ENCODE data around the gene TOPAZ1.
A peak's percentile ranks its signal among the peaks of the same experiment; 100 is the strongest.

Gene TOPAZ1

GRCh38 chr3:44242721-44243120 lies 1.0 kb downstream of the TOPAZ1 start:
- DNase-seq (ENCODE audit: low read depth in 3 of 3), result no peak

DNA sequence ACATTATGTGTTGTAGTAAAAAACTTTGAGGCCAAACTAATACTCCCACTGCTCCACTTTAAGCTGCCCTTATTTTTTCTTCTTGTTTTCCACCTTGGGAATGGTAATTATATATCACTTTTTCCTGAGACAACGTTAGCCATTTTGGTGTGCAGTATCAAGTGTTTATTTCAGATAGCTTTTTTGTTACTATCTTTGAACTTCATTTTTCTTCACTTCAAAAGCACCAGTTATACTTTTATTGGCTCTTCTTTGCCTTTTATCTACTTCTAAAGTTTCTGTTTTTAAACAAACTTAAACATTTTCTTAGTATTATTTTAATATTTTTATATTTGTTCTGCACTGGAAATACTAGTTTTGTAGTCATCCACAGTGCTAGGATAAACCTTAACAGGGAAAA lies 6.5 kb downstream of the TOPAZ1 start:
- no peak for DNase-seq (ENCODE audit: low read depth in 3 of 3)

DNA sequence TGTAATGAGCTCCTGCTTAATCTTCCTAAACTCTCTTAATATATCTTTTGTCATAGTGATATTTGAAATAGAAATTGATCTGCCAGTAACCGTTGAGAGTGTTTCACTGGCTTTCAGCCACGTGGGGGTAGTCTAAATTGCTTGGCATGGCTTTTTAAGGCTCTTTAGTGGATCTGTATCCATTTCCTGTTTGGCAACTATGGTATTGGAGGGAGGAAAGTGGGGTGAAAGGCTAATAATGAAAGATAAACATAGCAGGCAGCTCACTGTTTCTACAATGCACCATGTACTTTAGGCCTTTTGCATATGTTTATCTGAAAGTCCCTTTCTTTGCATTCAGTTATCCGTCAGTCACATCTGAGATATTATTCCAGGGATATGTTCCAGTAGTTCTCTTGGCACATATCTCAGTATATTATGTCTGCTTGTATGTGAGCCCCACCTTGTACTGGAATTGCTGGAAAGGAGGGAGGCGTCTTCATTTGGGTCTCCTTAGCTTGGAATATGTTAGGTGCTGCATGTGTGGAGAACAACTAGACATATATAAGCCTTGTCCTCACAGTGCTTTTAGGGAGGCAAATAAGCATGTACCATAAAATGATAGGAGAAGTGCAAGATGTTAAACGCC lies 10.8 kb downstream of the TOPAZ1 start:
- no peak for DNase-seq (ENCODE audit: low read depth in 3 of 3)

GRCh38 chr3:44259404-44259803 lies 17.7 kb downstream of the TOPAZ1 start:
- no peak for DNase-seq (ENCODE audit: low read depth in 3 of 3)

DNA sequence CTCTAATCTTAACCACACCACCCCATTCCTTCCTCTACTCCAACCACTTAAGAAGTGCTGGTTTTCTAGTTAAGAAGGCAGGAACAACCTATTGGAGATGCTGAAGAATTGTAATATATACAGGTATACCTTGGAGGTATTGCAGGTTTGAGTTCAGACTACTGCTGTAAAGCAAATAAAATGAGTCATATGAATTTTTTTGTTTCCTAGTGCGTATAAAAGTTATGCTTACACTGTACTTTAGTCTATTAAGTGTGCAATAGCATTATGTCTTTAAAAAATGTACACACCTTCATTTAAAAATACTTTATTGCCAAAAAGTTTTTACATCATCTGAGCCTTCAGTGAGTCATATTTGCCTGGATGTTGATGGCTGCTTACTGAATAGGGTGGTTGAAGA lies 22.5 kb downstream of the TOPAZ1 start:
- no peak for DNase-seq (ENCODE audit: low read depth in 3 of 3)

DNA sequence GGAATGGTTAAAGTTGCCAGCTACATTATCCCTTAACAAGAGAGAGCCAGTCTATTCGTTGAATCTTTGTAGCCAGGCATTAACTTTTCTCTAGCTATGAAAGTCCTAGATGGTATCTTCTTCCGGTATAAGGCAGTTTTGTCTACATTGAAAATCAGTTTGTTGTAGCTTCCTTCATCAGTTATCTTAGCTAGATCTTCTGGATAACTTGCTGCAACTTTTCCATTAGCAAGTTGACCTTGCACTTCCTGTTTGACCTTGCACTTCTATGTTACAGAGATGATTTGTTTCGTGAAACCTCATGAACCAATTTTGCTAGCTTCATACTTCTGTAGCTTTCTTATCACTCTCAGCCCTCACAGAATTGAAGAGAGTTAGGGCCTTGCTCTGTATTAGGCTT lies 24.1 kb downstream of the TOPAZ1 start:
- DNase-seq (ENCODE audit: low read depth in 3 of 3), result no peak

GRCh38 chr3:44272191-44272590 lies 30.5 kb downstream of the TOPAZ1 start:
- no peak for DNase-seq (ENCODE audit: low read depth in 3 of 3)

- no peak for DNase-seq (ENCODE audit: low read depth in 3 of 3)
Observed at GRCh38 chr3:44277925-44278324, 36.2 kb downstream of the TOPAZ1 start.

DNA sequence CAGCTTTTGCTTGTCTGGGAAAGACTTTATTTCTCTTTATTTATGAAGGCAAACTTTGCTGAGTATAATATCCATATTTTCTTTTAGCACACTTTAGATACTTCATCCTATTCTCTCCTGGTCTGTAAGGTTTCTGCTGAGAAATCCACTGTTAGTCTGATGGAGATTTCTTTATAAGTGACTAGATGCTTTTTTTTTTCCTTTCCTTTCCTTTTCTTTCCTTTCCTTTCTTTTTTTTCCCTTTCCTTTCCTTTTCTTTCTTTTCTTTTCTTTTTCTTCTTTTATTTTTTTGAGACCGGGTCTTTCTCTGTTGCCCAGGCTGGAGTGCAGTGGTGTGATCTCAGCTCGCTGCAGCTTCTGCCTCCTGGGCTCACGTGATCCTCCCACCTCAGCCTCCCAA lies 38.4 kb downstream of the TOPAZ1 start:
- DNase-seq (ENCODE audit: low read depth in 3 of 3), result no peak

- no peak for DNase-seq (ENCODE audit: low read depth in 3 of 3)
Observed at GRCh38 chr3:44280631-44281030, 38.9 kb downstream of the TOPAZ1 start.

DNA sequence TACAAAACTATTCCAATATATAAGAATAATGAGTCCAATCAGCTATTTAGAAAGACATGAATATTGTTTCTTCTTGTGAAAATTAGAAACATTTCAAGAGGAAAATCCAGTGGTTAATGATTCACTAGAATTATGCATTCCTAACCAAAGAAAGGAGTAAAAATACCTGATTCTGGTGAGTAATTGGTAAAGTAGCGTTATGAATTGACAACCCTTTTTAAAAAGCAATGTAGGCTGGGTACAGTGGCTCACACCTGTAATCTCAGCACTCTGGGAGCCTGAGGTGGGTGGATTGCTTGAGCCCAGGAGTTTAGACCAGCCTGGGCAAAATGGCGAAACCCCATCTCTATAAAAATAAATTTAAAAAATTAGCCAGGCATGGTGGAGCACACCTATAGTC lies 43.3 kb downstream of the TOPAZ1 start:
- no peak for DNase-seq (ENCODE audit: low read depth in 3 of 3)

DNA sequence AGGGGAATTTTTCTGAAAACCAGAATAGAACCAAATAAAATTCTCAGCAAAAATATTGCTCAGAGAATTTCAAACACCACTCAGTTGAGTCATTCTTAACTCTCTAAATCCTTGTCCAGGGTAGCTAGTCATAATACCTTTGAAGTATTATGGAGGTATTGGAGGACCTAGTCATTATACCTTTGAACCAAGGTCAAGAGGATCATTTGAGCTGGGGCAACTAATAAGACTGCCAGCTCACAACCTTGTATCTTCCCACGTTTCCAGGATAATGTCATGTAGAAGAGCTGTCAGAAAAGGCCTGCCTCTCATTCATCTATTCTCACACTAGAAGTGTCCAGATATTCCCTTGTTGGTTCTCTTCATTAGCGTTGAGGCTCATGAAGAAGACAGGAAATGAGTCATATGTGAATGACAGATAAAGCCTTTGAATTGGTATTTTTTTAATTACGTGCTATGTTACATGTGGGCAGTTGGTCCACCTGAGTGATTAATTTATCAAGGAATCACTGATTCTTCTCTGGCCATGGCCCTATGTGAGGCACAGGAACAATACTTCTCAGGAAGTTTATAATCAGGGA lies 48.3 kb downstream of the TOPAZ1 start:
- no peak for DNase-seq (ENCODE audit: low read depth in 3 of 3)

GRCh38 chr3:44292276-44292675 lies 50.6 kb downstream of the TOPAZ1 start:
- DNase-seq (ENCODE audit: low read depth in 3 of 3), result no peak

DNA sequence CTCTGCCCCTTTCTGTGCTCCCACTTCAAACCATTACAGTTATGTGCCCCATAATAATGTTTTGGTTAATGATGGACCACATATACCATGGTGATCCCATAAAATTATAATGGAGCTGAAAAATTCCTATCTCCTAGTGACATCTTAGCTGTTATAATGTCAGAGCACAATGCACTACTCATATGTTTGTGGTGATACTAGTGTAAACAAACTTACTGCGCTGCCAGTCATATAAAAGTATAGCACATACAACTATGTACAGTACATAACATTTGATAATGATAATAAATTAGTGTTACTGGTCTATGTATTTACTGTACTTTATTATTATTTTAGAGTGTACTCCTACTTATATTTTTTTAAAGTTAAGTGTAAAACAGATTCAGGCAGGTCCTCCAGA lies 51.3 kb downstream of the TOPAZ1 start:
- DNase-seq (ENCODE audit: low read depth in 3 of 3), result no peak

GRCh38 chr3:44297255-44297654 lies 55.6 kb downstream of the TOPAZ1 start:
- DNase-seq (ENCODE audit: low read depth in 3 of 3), result no peak

DNA sequence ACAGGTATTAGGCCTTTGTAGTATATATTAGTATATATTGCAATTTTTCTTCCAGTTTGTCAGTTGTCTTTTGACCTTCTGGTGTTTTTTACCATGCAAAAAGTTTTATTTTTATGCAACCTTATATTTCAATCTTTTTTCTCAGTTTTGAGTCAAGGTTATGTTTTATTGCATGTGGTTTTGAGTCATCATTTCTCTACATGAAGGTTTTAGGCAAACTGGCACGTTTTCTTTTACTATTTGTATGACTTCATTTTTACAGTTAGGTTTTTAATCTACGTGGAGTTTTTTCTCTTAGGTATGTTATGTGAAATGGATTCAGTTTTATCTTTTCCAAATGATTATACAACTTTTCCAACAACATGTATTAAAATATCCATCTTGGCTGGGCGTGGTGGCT lies 60.1 kb downstream of the TOPAZ1 start:
- no peak for DNase-seq (ENCODE audit: low read depth in 3 of 3)

DNA sequence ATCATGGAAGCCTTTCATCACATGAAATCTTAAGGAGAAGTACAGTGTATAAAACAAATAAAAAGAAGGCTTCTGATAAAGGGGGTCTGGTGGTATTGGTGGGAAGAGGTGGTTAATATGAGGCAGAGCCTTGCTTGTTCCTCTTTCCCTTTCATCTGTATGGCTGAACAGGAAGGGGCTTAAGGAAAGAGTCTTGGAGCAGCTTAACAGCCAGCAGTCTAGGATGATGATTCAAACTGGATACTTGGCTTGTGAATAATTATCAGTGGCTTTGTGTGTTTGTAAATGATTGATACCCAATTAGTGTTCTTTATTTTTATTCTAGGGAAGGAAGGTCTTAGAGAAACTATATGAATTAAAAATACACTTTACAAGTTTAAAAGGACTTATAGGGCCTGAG lies 67.8 kb downstream of the TOPAZ1 start:
- DNase-seq (ENCODE audit: low read depth in 3 of 3), result no peak

GRCh38 chr3:44318891-44319311 lies 77.2 kb downstream of the TOPAZ1 start:
- DNase-seq (ENCODE audit: low read depth in 3 of 3), result no peak

DNA sequence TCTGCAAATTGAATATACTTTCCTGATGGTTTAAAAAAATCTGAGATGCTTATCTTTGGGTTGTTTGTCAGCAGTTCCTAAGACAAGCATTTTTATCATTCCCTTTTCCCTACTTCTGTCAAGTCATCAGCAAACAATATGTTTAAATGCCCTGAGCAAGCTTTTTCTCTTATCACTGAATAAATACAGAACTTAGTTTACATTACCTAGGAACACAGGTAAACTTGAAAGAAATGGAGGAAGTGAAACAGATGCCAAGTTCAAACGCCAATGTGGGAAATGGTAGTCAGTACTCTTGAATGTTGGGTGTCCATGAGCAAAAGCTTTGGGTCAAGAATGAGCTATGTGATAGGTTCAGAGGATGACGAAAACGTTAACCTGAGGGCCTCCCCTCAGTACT lies 79.6 kb downstream of the TOPAZ1 start:
- no peak for DNase-seq (ENCODE audit: low read depth in 3 of 3)

DNA sequence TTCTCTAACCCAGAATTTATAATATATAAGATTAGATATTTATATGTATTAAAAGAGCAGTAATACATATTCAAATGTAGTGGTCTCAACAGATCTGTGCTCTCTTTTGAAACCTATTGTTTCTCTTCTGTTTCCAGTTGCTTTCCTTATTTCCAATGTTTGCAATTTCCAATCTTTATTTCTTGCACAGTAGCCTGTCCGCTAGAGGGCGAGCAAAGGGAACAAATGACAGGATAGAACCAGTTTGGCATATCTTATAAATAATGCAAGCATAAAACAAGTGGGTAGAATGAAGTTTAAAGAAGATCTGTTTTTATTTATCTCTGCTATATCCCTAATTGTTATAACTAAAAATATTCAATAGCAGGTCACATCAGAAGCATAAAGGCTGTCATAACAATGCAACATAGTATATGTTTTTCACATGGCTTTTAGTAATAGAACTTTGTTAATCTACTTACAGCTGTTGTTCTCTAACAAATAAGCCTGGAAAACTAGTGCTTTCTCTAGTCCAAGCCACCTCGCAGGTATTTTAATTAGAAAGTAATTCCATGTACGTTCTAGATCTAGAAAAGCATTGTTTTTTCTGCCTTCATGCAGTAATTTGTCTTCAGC lies 81.8 kb downstream of the TOPAZ1 start:
- peak in 2 of 3 experiments; percentile 10 to 25 for DNase-seq (ENCODE audit: low read depth in 3 of 3)

- DNase-seq (ENCODE audit: low read depth in 3 of 3), result no peak
Observed at GRCh38 chr3:44324584-44324983, 82.9 kb downstream of the TOPAZ1 start.

- DNase-seq (ENCODE audit: low read depth in 3 of 3), result no peak
Observed at GRCh38 chr3:44326019-44326418, 84.3 kb downstream of the TOPAZ1 start.

DNA sequence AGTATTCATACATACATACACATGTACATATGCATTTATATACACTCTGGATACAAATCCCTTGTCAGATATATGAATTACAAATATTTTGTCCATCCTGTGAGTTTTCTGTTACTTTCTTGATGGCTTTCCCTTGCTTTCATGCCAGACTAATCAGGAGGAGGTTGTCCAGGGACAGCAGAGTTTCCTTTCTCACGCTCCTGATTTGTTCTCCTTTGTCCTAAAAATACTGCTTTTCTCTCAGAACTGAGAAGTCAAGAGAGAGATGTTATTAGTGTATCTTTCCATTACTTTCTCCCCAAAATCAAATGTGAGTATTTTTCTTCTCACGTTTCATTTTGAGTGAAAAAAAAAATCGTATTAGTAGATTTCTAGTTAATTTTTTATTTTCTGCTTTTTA lies 84.8 kb downstream of the TOPAZ1 start:
- DNase-seq (ENCODE audit: low read depth in 3 of 3), result no peak

DNA sequence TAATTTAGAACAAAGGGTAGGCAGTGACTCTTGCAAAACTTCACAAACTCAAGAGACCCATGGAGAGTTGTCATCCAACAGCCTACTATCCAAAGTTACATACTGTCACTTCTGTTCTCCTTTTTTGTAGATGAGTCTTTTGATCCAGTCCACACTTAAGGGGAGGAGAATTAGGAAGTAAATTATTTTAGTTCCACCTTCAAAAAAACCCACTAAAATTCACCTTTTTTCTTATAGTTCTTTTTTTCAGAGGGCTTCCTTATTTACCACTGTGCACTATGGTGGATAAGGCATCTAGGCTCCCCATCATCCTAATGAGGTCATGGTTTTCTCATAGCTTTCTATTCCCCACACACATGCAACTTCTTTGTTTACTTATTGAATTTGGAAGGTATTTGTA lies 88.3 kb downstream of the TOPAZ1 start:
- no peak for DNase-seq (ENCODE audit: low read depth in 3 of 3)

Measured in stimulated activated CD4-positive, alpha-beta T cell treated with anti-CD3 and anti-CD28 coated beads, TNF-alpha, amount 100 ng/mL, for 4 hours (primary cell).